ENCODE data around the gene TXLNG.

- TF ChIP-seq CTCF (IDR thresholded peaks at IDR 0.05) = no peak
- no peak for TF ChIP-seq USF2 (CRISPR knock-in tag; IDR thresholded peaks at IDR 0.05)
- no peak for TF ChIP-seq ELF4 (CRISPR knock-in tag; IDR thresholded peaks at IDR 0.05; ENCODE audit: low read depth)
- no peak for TF ChIP-seq NFE2L1 (CRISPR knock-in tag; IDR thresholded peaks at IDR 0.05)
- no peak for TF ChIP-seq CREM (CRISPR knock-in tag; IDR thresholded peaks at IDR 0.05)
- no peak for TF ChIP-seq TP53 (CRISPR knock-in tag; IDR thresholded peaks at IDR 0.05)
- no peak for TF ChIP-seq IRF1 (CRISPR knock-in tag; IDR thresholded peaks at IDR 0.05)
These were observed 90.4 kb downstream of the TXLNG start for GRCh38 chrX:16876696-16877095.

Measured in WTC11 (cell line).